Measurements from ENCODE around the gene YWHAE. TPM values are rescaled to one million over a fixed set of nuclear protein-coding genes. Genes with fewer than 3 reads are reported as not detected.
A peak's percentile ranks its signal among the peaks of the same experiment; 100 is the strongest.
"Not testable (repeated sequence)": the region's sequence is repeated elsewhere in the genome, so short reads cannot be mapped to it uniquely, and the experiment has no call there.

Gene YWHAE
- total RNA-seq, 1 donor from 2014 or later: 174 TPM

DNA sequence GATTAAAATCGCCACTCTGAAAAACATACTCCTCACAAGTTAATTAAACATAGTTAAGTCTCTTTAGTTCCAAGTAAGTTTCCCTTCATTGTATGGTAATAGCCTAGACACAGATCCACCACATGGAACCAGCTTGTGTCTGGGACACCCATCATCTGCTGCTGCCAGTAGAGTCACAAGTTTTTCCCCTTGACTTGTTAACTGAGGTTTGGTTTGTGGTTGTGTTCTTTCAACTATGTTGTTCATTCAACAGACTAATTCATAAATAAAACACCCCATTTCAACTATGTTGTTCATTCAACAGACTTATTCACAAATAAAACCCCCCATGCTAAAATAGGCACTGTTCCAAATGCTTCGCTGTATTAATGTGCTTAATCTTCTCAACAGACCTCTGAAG lies 24.4 kb downstream of the YWHAE start:
- ATAC-seq (no peak), DNase-seq (ENCODE audit: low spot score) (no peak)

GRCh38 chr17:1374431-1375177 lies 25.4 kb downstream of the YWHAE start:
- peak; percentile 30 for ATAC-seq
- DNase-seq (ENCODE audit: low spot score): no peak

- DNase-seq (ENCODE audit: low spot score): no peak
- peak; percentile 26 for ATAC-seq
Measured at GRCh38 chr17:1373707-1374237, 26.2 kb downstream of the YWHAE start.

GRCh38 chr17:1372618-1373017 lies 27.4 kb downstream of the YWHAE start:
- no peak for DNase-seq (ENCODE audit: low spot score)

DNA sequence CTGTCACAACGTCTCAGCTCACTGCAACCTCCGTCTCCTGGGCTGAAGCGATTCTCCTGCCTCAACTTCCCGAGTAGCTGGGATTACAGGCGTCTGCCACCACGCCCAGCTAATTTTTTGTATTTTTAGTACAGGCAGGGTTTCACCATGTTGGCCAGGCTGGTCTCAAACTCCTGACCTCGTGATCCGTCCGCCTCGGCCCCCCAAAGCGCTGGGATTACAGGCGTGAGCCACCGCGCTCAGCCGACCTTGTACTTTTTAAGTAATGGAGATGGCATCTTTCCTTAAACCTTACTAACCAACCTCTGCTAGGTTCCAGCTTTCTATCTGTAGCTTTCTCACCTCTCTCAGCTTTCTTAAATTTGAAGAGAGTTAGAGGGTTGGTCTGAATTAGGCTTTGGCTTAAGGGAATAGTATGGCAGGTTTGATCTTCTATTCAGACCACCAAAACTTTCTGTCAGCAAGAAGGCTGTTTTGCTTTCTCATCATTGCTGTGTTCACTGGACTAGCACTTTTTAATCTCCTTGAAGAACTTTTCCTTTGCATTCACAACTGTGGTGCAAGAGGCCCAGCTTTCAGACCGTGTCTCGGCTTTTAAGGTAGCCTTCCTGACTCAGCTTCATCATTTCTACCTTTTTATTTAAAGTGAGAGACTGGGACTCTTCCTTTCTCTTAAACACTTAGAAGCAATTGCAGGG lies 28.0 kb downstream of the YWHAE start:
- DNase-seq (ENCODE audit: low spot score) (no peak), ATAC-seq (no peak)

More at GRCh38 chr17:1372618-1373017, 27.4 kb downstream of the YWHAE start:
- ATAC-seq: no peak

DNA sequence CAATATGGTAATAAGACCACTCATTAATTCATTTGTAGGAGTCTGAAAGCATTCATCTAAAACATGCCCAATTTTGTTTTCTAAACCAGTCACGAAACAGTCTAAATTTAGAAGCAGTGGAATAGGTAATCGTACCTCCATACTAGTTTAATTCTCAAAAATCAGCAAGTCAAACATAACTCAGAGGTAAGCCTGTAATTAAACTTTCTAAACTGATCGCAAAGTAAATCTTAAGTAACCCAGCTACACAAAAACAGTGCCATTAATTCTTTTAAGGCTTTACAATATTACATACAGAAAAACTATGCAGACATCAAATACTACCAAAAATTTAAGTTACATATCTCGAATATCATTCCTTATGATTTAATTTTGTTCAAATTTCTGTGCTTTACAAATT lies 31.4 kb downstream of the YWHAE start:
- no peak for ATAC-seq
- no peak for DNase-seq (ENCODE audit: low spot score)

DNA sequence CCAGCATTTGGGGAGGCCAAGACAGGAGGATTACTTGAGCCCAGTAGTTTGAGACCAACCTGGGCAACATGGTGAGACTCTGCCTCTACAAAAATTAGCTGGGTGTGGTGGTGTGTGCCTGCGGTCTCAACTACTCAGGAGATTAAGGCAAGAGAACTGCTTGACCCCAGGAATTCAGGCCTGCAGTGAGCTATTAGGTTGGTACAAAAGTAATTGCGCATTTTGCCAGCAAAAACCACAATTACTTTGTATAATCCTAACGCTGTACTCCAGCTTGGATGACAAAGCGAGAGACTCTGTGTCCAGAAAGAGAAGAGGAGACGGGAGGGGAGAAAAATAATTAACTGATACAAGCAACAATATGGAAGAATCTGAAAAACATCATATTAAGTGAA lies 32.7 kb downstream of the YWHAE start:
- ATAC-seq (no peak), DNase-seq (ENCODE audit: low spot score) (no peak)

DNA sequence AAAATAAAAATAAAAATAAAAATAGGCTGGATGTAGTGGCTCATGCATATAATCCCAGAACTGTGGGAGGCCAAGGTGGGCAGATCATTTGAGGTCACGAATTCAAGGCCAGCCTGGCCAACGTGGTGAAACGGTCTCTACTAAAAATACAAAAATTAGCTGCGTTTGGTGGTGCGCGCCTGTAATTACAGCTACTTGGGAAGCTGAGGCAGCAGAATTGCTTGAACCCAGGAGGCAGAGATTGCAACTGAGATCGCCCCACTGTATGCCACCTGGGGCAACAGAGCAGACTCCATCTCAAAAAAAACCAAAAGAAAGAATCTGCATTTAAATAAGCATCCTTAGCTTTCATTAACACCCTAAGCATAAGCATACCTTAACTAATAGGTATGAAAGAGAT lies 33.8 kb downstream of the YWHAE start:
- no peak for ATAC-seq

GRCh38 chr17:1365445-1366039 lies 34.5 kb downstream of the YWHAE start:
- ATAC-seq: peak; percentile 93
- DNase-seq (ENCODE audit: low spot score): peak; percentile 59

More for the DNA sequence above, 33.8 kb downstream of the YWHAE start:
- no peak for DNase-seq (ENCODE audit: low spot score)

GRCh38 chr17:1362964-1363363 lies 37.1 kb downstream of the YWHAE start:
- DNase-seq (ENCODE audit: low spot score) (no peak), ATAC-seq (peak; percentile 52)

GRCh38 chr17:1362065-1362848 lies 37.8 kb downstream of the YWHAE start:
- peak; percentile 5 for ATAC-seq
- no peak for DNase-seq (ENCODE audit: low spot score)

- no peak for ATAC-seq
Measured at GRCh38 chr17:1360975-1361374, 39.0 kb downstream of the YWHAE start.

DNA sequence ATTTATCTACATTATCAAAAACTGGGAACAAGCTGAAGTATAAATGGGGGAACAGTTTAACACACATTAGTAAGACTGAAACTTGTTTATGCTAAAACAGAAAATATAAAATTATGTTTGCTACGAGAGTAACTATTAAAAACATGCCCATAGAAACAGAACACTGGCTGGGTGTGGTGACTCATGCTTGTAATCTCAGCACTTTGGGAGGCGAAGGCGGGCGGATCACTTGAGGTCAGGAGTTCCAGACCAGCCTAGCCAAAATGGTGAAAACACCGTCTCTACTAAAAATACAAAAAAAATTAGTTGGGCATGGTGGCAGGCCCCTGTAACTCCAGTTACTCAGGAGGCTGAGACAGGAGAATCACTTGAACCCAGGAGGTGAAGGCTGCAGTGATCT lies 39.7 kb downstream of the YWHAE start:
- DNase-seq (ENCODE audit: low spot score); ATAC-seq: not testable (repeated sequence)

More at GRCh38 chr17:1360975-1361374, 39.0 kb downstream of the YWHAE start:
- no peak for DNase-seq (ENCODE audit: low spot score)

DNA sequence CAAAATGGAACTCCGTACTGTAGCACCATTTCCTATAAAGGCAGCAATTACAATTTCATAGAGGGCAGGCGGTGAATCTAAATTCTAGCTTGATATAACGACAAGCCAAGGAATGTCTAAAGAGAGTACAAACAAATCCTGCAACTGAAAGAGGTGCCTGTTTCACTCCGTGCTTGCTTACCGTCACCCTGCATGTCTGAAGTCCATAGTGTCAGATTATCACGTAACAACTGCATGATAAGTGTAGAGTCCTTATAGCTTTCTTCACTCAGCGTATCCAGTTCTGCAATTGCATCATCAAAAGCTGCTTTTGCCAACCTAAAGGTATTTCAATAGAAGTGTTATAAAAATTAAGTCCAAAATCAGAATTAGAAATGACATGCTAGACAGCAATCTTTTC lies 46.0 kb downstream of the YWHAE start:
- no peak for DNase-seq (ENCODE audit: low spot score)
- peak; percentile 38 for ATAC-seq

DNA sequence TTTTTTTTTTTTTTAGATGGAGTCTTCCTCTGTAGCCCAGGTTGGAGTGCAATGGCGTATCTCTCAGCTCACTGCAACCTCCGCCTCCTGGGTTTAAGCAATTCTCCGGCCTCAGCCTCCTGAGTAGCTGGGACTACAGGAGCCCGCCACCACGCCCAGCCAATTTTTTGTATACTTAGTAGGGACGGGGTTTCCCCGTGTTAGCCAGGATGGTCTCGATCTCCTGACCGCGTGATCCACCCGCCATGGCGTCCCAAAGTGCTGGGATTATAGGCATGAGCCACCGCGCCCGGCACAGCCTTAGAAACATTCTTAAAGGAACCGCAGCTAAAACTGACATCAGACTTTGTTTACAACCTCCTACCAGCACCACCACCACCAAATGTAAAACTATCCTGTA lies 47.5 kb downstream of the YWHAE start:
- not testable (repeated sequence) for ATAC-seq; DNase-seq (ENCODE audit: low spot score)

DNA sequence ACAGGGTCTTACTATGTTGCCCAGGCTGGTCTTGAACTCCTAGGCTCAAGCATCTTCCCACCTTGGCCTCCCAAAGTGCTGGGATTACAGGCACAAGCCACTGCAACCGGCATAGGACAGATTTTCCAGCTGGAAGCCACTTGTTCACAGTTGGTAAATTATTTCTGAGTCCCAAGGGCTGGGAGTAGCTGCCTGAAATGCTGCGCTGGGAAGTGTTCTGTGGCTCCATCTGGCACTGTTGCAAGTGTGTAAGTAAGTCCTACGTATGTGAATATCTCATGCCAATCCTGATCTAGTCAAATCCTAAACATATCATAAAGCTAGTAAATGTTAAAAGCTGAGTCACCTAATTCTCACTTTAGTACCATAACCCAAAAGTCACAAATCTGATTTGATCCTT lies 48.1 kb downstream of the YWHAE start:
- ATAC-seq: no peak
- no peak for DNase-seq (ENCODE audit: low spot score)

DNA sequence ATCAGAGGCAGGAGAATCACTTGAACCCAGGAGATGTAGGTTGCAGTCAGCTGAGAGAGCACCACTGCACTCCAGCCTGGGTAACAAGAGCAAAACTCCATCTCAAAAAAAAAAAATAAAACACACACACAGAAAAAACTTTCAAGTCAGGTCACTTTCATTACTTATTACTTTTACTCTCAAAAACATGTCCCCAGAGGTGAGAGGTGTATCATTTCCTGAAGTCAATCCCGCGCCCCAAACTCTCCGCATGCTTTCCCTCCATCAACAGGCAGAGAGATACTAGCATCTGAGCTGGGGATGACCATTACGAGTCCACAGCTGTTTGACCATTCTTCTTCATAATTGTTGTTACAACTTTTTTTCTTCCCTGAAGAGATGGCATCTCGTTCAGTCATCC lies 48.7 kb downstream of the YWHAE start:
- ATAC-seq (no peak), DNase-seq (ENCODE audit: low spot score) (no peak)

- ATAC-seq (peak; percentile 88), DNase-seq (ENCODE audit: low spot score) (no peak)
Measured at GRCh38 chr17:1347589-1348323, 52.3 kb downstream of the YWHAE start.

GRCh38 chr17:1344521-1344920 lies 55.5 kb downstream of the YWHAE start:
- ATAC-seq: no peak
- no peak for DNase-seq (ENCODE audit: low spot score)

GRCh38 chr17:1343554-1343953 lies 56.5 kb downstream of the YWHAE start:
- ATAC-seq (no peak), DNase-seq (ENCODE audit: low spot score) (no peak)

All from left lobe of liver (tissue), 2 donors.